Activated CD8-positive, alpha-beta T cell treated with anti-CD3 and anti-CD28 coated beads for 36 hours (primary cell): Measurements from ENCODE around the gene YTHDC1. TPM values are rescaled to one million over a fixed set of nuclear protein-coding genes. Genes with fewer than 3 reads are reported as not detected.

Experiments used
- ATAC-seq: fragments of 200-7000 bp; cut with Tn5 transposase; one replicate; pipeline ENCODE4 v1.10.0; 2021; ENCODE audit warnings: mild to moderate bottlenecking, moderate library complexity
- CTCF ChIA-PET: fragments of 350-600 bp; sonication (Branson Sonifier 250); formaldehyde crosslinking; loops from one replicate; lab custom pipeline; 2021; ENCODE audit warnings: antibody characterized with exemption; lab: Charles Lee
- POLR2A ChIA-PET: fragments of 350-600 bp; sonication (Branson Sonifier 250); formaldehyde crosslinking; loops from one replicate; lab custom pipeline; 2021; ENCODE audit warnings: antibody characterized with exemption; lab: Charles Lee
- DNase-seq: peaks from one replicate; pipeline ENCODE4 v3.0.0-alpha.2; 2020
- H3K27ac Mint-ChIP-seq: one replicate; pipeline ENCODE4 v1.8.0; 2021; ENCODE audit warnings: mild to moderate bottlenecking, mixed read lengths
- H3K27me3 Mint-ChIP-seq: one replicate; pipeline ENCODE4 v1.8.0; 2021; ENCODE audit warnings: mixed read lengths
- H3K36me3 Mint-ChIP-seq: one replicate; pipeline ENCODE4 v1.8.0; 2021; ENCODE audit warnings: low read depth, mixed read lengths
- H3K4me1 Mint-ChIP-seq: one replicate; pipeline ENCODE4 v1.8.0; 2021; ENCODE audit warnings: low read depth, mixed read lengths
- H3K4me3 Mint-ChIP-seq: one replicate; pipeline ENCODE4 v1.8.0; 2021; ENCODE audit warnings: mild to moderate bottlenecking, moderate library complexity, mixed read lengths
- H3K9me3 Mint-ChIP-seq: one replicate; pipeline ENCODE4 v1.8.0; 2021; ENCODE audit warnings: mixed read lengths
- CTCF ChIP-seq: fragments of 200-600 bp; IDR thresholded peaks from one replicate; pipeline ENCODE4 v1.8.0; 2022; ENCODE audit warnings: antibody characterized with exemption, mild to moderate bottlenecking
- intact Hi-C: fragments of 100-400 bp; cut with micrococcal nuclease; formaldehyde crosslinking; loops from one replicate; pipeline ENCODE4 v1.10.0; 2022
- total RNA-seq, 2 experiments: library from RNA; stranded (reverse); gene quantifications; one replicate each; pipeline ENCODE4 v1.2.3, GENCODE V29; 2021

Gene YTHDC1
- total RNA-seq, 2 experiments from 2014 or later = 74.7 to 75.4 TPM

DNA sequence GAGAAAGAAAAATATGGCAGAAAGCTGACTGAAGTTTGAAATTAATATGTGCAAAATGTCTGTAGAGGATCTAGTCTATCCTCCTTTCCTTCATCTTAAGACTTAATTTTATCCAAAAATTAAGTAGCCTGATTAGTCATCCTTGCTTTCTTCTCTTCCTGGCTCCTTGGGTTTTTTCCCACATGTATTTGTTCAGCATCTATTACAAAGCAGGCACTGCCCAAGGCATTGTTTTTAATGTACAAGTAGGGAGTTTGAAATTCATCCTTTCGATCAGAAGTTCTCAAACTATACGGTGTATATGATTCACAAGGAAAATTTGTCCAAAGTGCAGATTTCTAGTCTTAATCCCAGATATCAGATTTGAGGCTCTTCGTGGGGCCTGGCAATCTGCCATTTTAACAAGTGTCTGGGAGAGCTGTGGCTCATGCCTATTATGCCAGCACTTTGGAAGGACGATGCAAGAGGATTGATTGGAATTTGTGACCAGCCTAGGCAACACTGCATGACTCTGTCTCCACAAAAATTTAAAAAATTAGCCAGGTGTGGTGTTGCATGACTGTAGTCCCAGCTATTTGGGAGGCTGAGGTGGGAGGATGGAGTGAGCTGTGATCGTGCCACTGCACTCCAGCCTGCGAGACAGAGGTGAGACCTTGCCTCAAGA, 19.4 kb upstream of the YTHDC1 start:
- Mint-ChIP-seq H3K27me3 (peaks cover 5% of the 10 kb centered on the region), H3K4me1 (peaks cover 5% of the 10 kb centered on the region), H3K9me3 (no peaks in the 10 kb centered on the region), H3K36me3 (no peaks in the 10 kb centered on the region), H3K27ac (no peak overlapping the region), H3K4me3 (no peak overlapping the region)
- no peak for TF ChIP-seq CTCF
- ChIA-PET CTCF (interaction anchor here (0.6 to 1.2 kb wide), 2 partner anchors 98 to 143 kb away, joined by 3 to 4 read pairs; no protein-coding TSS in a partner anchor), POLR2A (no interaction called here)
- no peak for DNase-seq
- intact Hi-C loops = no loop called here
- no peak for ATAC-seq

DNA sequence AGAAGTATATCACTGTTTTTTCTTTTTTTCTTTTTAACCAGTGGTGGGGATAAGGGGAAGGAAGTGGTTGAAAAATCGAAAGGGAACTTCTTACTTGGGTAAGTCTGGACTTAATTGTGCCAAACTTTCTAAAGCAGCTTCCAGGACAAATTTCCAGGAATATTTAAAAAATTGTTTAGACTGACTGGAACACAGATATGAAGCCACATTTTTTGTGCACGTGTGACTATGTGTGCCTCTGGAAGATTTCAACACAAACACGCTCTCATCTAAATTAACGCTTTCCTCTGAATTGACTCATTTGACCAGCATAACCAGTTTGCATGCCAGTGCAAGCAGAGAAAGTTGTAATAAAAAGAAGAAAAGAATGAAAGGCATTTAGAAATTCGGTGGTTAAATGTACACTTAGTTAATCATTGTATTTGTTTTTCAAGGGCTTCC, 18.8 kb upstream of the YTHDC1 start:
- DNase-seq = no peak
- intact Hi-C loops = no loop called here
- Mint-ChIP-seq H3K4me3 (no peak overlapping the region), H3K27ac (no peak overlapping the region), H3K27me3 (peaks cover 5% of the 10 kb centered on the region), H3K36me3 (no peaks in the 10 kb centered on the region), H3K4me1 (peaks cover 5% of the 10 kb centered on the region), H3K9me3 (no peaks in the 10 kb centered on the region)
- no peak for TF ChIP-seq CTCF
- ChIA-PET POLR2A (no interaction called here), CTCF (interaction anchor here (0.6 to 1.2 kb wide), 2 partner anchors 97 to 142 kb away, joined by 3 to 4 read pairs; no protein-coding TSS in a partner anchor)
- ATAC-seq = no peak

DNA sequence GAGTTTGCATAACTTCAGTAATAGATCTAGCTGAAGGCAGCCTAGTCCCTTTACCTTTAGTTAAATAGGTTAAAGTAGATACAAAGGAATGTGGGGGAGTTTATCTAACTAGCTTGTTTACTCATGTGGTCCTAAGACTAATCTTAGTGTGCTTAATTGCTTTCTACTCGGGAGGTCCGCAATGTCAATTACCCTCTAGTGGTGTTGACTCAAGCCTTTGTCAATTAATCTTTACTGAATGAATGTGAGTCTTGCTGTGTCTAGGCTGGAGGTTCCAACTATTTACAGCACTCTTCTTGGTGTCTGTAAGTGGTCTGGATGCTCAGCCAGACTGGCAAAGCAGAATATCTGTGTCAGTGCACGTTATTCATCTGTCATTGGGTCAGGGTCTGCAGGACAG, 17.9 kb upstream of the YTHDC1 start:
- no peak overlapping the region for H3K27ac Mint-ChIP-seq
- no peak for DNase-seq
- intact Hi-C loops = no loop called here
- H3K36me3 Mint-ChIP-seq = no peaks in the 10 kb centered on the region
- POLR2A ChIA-PET = no interaction called here
- ATAC-seq = no peak
- no peaks in the 10 kb centered on the region for H3K9me3 Mint-ChIP-seq
- H3K27me3 Mint-ChIP-seq = peaks cover 5% of the 10 kb centered on the region
- no peak for TF ChIP-seq CTCF
- H3K4me3 Mint-ChIP-seq = no peak overlapping the region
- CTCF ChIA-PET = interaction anchor here (1.2 kb wide), 2 partner anchors 8 to 96 kb away, joined by 4 read pairs; no protein-coding TSS in a partner anchor
- H3K4me1 Mint-ChIP-seq = peaks cover 2% of the 10 kb centered on the region

GRCh38 chr4:68366600-68366999, 16.7 kb upstream of the YTHDC1 start:
- no peaks in the 10 kb centered on the region for H3K9me3 Mint-ChIP-seq
- no peak for TF ChIP-seq CTCF
- intact Hi-C loops = no loop called here
- CTCF ChIA-PET = interaction anchor here (1.2 kb wide), 1 partner anchor 9 kb away, joined by 4 read pairs; no protein-coding TSS in a partner anchor
- DNase-seq (no peak), ATAC-seq (no peak)
- H3K4me1 Mint-ChIP-seq = peaks cover 2% of the 10 kb centered on the region
- POLR2A ChIA-PET = no interaction called here
- no peak overlapping the region for H3K4me3 Mint-ChIP-seq
- no peak overlapping the region for H3K27ac Mint-ChIP-seq
- H3K36me3 Mint-ChIP-seq = no peaks in the 10 kb centered on the region
- peaks cover 5% of the 10 kb centered on the region for H3K27me3 Mint-ChIP-seq

DNA sequence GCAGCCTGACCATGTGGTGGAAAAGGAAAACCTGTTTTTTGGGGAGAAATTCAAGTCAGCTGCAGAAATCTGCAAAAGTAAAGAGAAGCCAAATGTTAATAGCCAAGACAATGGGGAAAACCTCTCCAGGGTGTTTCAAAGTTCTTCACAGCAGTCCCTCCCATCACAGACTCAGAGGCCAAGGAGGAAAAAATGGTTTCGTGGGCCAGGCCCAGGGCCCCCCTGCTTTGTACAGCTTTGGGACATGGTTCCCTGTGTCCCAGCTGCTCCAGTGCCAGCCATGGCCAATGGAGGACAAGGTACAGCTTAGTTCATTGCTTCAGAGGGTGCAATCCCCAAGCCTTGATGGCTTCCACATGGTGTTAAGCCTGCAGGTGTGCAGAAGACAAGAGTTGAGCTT, 15.2 kb upstream of the YTHDC1 start:
- intact Hi-C loops = no loop called here
- CTCF ChIA-PET = interaction anchor here (1.9 to 3.6 kb wide), 2 partner anchors 11 to 93 kb away, joined by 6 to 24 read pairs; no protein-coding TSS in a partner anchor
- no peaks in the 10 kb centered on the region for H3K9me3 Mint-ChIP-seq
- H3K27ac Mint-ChIP-seq = no peak overlapping the region
- H3K27me3 Mint-ChIP-seq = peaks cover 5% of the 10 kb centered on the region
- no peak overlapping the region for H3K4me3 Mint-ChIP-seq
- ATAC-seq (no peak), DNase-seq (no peak)
- no peaks in the 10 kb centered on the region for H3K36me3 Mint-ChIP-seq
- TF ChIP-seq CTCF = no peak
- POLR2A ChIA-PET = interaction anchor here (0.6 kb wide), 1 partner anchor 17 kb away, joined by 3 read pairs; no protein-coding TSS in a partner anchor
- H3K4me1 Mint-ChIP-seq = peaks cover 2% of the 10 kb centered on the region
